ENCODE data around the gene CADM1.

The CADM1 gene

DNA sequence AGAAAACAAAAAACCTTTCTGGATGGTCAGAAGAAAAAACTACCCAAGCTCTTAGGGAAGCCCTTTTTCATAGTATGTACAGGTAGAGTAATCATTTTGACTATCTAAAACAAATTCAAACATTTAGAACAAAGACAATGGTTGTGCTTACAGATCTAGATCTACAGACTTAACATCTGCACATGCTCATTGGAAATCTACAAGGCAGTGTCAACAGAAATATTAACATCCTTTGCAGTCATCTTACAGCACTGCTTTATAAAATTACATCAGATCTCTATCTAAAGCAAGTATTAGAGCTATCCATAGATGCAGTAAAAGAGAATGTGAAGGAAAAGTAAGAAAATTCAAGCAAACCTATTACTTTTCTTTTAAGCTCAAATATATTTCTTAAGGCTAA is 110.3 kb downstream of the CADM1 start:
- Histone ChIP-seq H3K27me3 (ENCODE audit: control insufficient read depth, insufficient read depth, low read length) (no peaks in the 10 kb centered on the region), H3K36me3 (ENCODE audit: control insufficient read depth, insufficient read depth, low read length) (no peaks in the 10 kb centered on the region), H3K9ac (ENCODE audit: low read length) (no peak overlapping the region), H3K27ac (ENCODE audit: low read depth, low read length) (no peak overlapping the region), H3K4me3 (ENCODE audit: low read length) (no peak overlapping the region), H3K4me1 (ENCODE audit: control insufficient read depth, insufficient read depth, low read length) (peaks cover 6% of the 10 kb centered on the region)

DNA sequence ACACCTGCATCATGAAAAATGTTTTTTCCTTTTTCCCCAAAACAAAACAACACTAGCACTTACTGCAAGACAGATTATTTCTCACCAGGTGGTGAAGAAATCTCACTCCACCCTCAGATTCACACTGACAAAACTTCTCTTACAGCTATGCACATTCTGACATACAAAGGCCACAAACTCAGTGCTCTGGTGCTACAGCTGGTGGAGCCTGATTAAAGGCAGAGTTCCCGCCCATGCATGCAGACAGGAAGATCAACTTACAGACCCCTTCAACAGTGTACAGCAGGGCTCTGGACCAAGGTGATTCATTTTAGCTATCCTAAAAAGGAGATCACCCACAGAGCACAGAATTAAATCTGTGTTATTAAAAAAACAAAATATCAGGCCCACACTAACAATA is 112.6 kb downstream of the CADM1 start:
- Histone ChIP-seq H3K27ac (ENCODE audit: low read depth, low read length) (no peak overlapping the region), H3K9ac (ENCODE audit: low read length) (no peak overlapping the region), H3K4me3 (ENCODE audit: low read length) (no peak overlapping the region), H3K36me3 (ENCODE audit: control insufficient read depth, insufficient read depth, low read length) (no peaks in the 10 kb centered on the region), H3K4me1 (ENCODE audit: control insufficient read depth, insufficient read depth, low read length) (no peaks in the 10 kb centered on the region), H3K27me3 (ENCODE audit: control insufficient read depth, insufficient read depth, low read length) (no peaks in the 10 kb centered on the region)

DNA sequence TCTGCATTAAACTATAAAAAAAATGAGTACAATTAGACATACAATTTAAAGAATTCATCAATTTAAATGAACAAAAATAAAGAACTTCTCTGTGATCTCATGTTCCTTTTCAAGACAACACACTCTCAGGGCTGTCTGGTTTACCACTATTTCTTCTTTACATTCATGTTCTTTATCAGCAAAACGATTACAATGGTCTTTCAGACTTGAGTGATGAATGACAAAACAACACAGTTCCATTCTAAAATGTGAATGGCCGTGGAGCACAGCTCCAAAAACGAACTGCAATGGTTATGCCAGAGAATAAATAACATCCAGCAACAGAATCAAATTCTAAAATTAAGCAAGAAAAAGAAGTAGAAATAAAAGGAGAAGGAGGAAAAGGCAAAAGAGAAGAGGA is 113.1 kb downstream of the CADM1 start:
- no peaks in the 10 kb centered on the region for H3K36me3 ChIP-seq (ENCODE audit: control insufficient read depth, insufficient read depth, low read length)

DNA sequence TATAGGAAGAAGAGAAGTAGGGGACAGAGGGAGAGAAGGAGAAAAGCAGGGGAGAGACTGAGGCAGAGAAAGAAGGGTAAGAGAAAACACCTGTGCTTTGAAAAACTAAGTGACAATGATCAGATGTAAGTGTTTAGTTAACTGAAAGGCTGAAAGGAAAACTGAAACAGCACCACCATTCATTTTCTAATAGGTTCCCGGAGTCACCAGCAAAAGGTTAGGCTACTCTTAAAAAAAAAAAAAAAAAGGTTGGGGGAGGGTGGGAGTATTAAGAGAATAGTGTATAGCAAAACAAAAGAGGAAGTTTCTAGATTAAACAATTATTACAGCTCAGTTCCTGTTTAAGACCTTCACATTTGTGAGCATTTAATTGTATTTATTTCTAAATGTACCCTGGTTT is 113.8 kb downstream of the CADM1 start:
- no peak overlapping the region for H3K27ac ChIP-seq (ENCODE audit: low read depth, low read length)
- no peaks in the 10 kb centered on the region for H3K4me1 ChIP-seq (ENCODE audit: control insufficient read depth, insufficient read depth, low read length)
- no peak overlapping the region for H3K9ac ChIP-seq (ENCODE audit: low read length)
- H3K4me3 ChIP-seq (ENCODE audit: low read length): no peak overlapping the region
- no peaks in the 10 kb centered on the region for H3K36me3 ChIP-seq (ENCODE audit: control insufficient read depth, insufficient read depth, low read length)
- H3K27me3 ChIP-seq (ENCODE audit: control insufficient read depth, insufficient read depth, low read length): no peaks in the 10 kb centered on the region

More for the DNA sequence above, 113.1 kb downstream of the CADM1 start:
- no peaks in the 10 kb centered on the region for H3K4me1 ChIP-seq (ENCODE audit: control insufficient read depth, insufficient read depth, low read length)
- H3K27me3 ChIP-seq (ENCODE audit: control insufficient read depth, insufficient read depth, low read length): no peaks in the 10 kb centered on the region
- H3K4me3 ChIP-seq (ENCODE audit: low read length): no peak overlapping the region
- no peak overlapping the region for H3K27ac ChIP-seq (ENCODE audit: low read depth, low read length)
- H3K9ac ChIP-seq (ENCODE audit: low read length): no peak overlapping the region

DNA sequence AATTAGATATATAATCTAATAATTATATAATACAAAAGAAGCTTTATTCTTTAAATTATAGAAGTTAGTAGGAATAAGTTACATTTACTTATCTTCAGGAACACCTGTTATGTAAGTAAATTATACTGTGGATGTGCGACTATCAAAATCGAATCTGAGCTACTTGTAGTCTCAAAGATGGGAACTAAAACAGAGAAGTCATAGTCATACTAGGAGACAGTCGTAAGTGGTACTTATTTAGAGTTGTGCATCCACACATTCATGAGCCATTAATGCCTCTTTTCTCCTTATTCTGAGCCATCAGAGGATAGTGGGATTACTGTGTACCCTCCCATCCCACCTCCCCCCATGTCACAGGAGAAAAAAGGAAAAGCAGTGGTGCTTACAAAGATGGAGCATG is 114.4 kb downstream of the CADM1 start:
- Histone ChIP-seq H3K4me1 (ENCODE audit: control insufficient read depth, insufficient read depth, low read length) (no peaks in the 10 kb centered on the region), H3K36me3 (ENCODE audit: control insufficient read depth, insufficient read depth, low read length) (no peaks in the 10 kb centered on the region), H3K9ac (ENCODE audit: low read length) (no peak overlapping the region), H3K4me3 (ENCODE audit: low read length) (no peak overlapping the region), H3K27me3 (ENCODE audit: control insufficient read depth, insufficient read depth, low read length) (no peaks in the 10 kb centered on the region), H3K27ac (ENCODE audit: low read depth, low read length) (no peak overlapping the region)

DNA sequence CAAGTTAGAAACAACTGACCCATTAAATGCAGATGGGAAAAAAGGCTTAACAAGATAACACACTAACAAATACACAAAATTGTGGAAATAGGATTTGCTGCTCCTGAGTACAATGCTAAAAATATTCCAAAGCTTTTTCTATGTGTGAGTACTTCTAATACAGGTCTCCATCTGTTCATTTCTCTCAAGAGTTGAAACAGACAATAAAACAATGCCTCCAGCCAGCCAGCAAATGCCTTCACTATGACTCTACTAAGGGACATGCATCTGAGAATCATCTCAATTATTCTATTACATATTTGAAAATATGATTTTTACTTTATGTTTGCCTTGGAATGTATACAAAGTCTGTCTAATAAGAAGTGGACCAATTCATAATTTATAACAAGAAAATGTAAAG is 119.0 kb downstream of the CADM1 start:
- Histone ChIP-seq H3K4me1 (ENCODE audit: control insufficient read depth, insufficient read depth, low read length) (no peaks in the 10 kb centered on the region), H3K27ac (ENCODE audit: low read depth, low read length) (no peak overlapping the region), H3K36me3 (ENCODE audit: control insufficient read depth, insufficient read depth, low read length) (no peaks in the 10 kb centered on the region), H3K27me3 (ENCODE audit: control insufficient read depth, insufficient read depth, low read length) (no peaks in the 10 kb centered on the region), H3K9ac (ENCODE audit: low read length) (no peak overlapping the region), H3K4me3 (ENCODE audit: low read length) (no peak overlapping the region)

DNA sequence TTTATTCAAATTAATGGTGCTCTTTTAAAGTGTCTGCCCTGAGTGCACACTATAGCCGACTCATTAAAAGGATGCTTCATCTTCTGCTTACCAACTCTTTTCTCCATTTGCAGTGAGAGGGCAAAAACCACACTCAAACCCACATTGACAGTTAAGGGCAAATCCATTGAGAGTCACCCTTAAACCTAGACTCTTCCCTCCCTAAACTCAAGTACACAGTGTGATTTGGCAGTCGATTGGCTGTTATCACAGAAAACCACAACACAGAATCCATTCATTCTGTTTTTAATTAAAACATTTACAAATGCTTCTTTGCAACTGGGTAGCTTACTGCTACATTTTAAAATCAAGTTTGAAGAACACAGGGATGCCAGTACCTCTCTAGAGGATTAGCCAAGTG is 120.0 kb downstream of the CADM1 start:
- no peaks in the 10 kb centered on the region for H3K27me3 ChIP-seq (ENCODE audit: control insufficient read depth, insufficient read depth, low read length)
- H3K4me1 ChIP-seq (ENCODE audit: control insufficient read depth, insufficient read depth, low read length): no peaks in the 10 kb centered on the region
- H3K4me3 ChIP-seq (ENCODE audit: low read length): no peak overlapping the region
- H3K27ac ChIP-seq (ENCODE audit: low read depth, low read length): no peak overlapping the region
- no peaks in the 10 kb centered on the region for H3K36me3 ChIP-seq (ENCODE audit: control insufficient read depth, insufficient read depth, low read length)
- no peak overlapping the region for H3K9ac ChIP-seq (ENCODE audit: low read length)

DNA sequence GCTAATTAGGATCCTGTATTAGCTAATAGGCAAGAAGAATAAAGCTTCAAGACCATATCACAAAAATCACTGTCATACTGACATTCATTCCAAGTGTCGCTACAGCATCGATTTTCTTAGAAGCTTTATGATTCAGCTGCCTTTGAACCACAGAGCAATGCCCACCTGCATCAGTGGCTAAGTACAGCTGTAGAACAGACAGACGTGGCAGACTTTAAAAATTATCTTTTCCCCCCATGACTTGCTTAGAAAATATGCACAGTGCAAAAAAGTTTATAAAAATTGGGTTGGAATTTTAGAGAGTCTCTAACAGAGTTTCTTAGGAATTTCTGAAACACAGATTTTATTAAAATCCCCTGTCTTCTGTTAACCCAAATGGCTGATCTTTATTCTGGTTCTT is 120.8 kb downstream of the CADM1 start:
- Histone ChIP-seq H3K9ac (ENCODE audit: low read length) (no peak overlapping the region), H3K4me3 (ENCODE audit: low read length) (no peak overlapping the region), H3K36me3 (ENCODE audit: control insufficient read depth, insufficient read depth, low read length) (no peaks in the 10 kb centered on the region), H3K27ac (ENCODE audit: low read depth, low read length) (no peak overlapping the region), H3K27me3 (ENCODE audit: control insufficient read depth, insufficient read depth, low read length) (no peaks in the 10 kb centered on the region), H3K4me1 (ENCODE audit: control insufficient read depth, insufficient read depth, low read length) (no peaks in the 10 kb centered on the region)

DNA sequence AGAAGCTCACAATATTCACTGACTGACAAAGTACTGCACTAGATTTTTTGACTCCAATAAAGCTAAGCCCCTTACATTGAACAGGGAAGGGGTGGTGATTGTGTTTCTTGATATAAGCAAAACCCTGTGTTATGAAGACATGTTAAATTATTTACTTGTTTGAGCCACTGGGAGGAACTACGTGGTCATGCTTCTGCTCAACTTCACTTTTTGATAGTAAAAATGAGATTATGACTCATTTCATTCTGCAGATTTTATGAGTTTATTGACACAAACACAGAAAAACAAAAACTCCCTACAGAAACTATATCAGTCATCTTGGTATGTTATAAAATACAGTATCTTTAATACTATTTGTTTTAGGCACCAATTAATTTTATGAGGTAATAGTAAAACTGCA is 124.7 kb downstream of the CADM1 start:
- Histone ChIP-seq H3K4me3 (ENCODE audit: low read length) (no peak overlapping the region), H3K27me3 (ENCODE audit: control insufficient read depth, insufficient read depth, low read length) (no peaks in the 10 kb centered on the region), H3K36me3 (ENCODE audit: control insufficient read depth, insufficient read depth, low read length) (no peaks in the 10 kb centered on the region), H3K4me1 (ENCODE audit: control insufficient read depth, insufficient read depth, low read length) (no peaks in the 10 kb centered on the region), H3K27ac (ENCODE audit: low read depth, low read length) (no peak overlapping the region), H3K9ac (ENCODE audit: low read length) (no peak overlapping the region)

DNA sequence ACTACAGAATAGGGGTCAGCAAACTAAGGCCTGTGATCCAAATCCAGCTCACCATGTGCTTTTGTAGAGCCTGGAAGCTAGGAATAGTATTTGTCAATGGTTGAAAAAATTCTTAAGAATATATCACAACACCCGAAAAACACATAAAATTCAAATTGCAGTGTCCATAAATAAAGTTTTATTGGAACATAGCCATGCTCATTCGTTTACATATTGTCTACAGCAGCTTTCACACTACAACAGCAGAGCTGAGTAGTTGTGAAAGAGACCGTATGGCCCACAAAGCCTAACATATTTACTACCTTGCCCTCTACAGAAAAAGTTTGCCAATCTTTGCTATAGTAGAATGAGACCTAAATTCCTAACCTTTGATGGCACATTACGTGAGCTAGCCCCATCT is 125.7 kb downstream of the CADM1 start:
- no peak overlapping the region for H3K27ac ChIP-seq (ENCODE audit: low read depth, low read length)
- H3K4me3 ChIP-seq (ENCODE audit: low read length): no peak overlapping the region
- no peaks in the 10 kb centered on the region for H3K4me1 ChIP-seq (ENCODE audit: control insufficient read depth, insufficient read depth, low read length)
- H3K9ac ChIP-seq (ENCODE audit: low read length): no peak overlapping the region
- no peaks in the 10 kb centered on the region for H3K36me3 ChIP-seq (ENCODE audit: control insufficient read depth, insufficient read depth, low read length)
- no peaks in the 10 kb centered on the region for H3K27me3 ChIP-seq (ENCODE audit: control insufficient read depth, insufficient read depth, low read length)

DNA sequence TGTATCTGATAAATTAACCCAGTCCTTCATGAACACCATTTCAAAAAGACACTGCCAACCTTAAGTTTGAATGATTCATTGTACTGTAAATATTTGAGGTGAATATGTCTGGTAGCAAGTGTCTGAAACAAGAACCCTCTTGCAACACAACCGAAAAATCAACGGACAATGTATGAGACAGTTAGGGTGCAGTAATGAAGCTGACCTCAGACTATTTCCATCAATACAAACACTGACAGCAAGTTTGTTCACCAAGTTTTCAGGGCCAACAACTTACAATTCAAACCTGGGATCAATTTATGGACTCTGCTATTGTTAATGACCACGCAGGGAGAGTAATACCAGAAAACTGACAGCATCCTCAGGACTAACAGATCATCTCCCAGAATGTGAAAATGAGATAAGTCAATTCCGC is 126.3 kb downstream of the CADM1 start:
- H3K36me3 ChIP-seq (ENCODE audit: control insufficient read depth, insufficient read depth, low read length): no peaks in the 10 kb centered on the region
- H3K4me1 ChIP-seq (ENCODE audit: control insufficient read depth, insufficient read depth, low read length): no peaks in the 10 kb centered on the region
- no peak overlapping the region for H3K9ac ChIP-seq (ENCODE audit: low read length)
- no peak overlapping the region for H3K27ac ChIP-seq (ENCODE audit: low read depth, low read length)
- no peak overlapping the region for H3K4me3 ChIP-seq (ENCODE audit: low read length)
- H3K27me3 ChIP-seq (ENCODE audit: control insufficient read depth, insufficient read depth, low read length): no peaks in the 10 kb centered on the region

DNA sequence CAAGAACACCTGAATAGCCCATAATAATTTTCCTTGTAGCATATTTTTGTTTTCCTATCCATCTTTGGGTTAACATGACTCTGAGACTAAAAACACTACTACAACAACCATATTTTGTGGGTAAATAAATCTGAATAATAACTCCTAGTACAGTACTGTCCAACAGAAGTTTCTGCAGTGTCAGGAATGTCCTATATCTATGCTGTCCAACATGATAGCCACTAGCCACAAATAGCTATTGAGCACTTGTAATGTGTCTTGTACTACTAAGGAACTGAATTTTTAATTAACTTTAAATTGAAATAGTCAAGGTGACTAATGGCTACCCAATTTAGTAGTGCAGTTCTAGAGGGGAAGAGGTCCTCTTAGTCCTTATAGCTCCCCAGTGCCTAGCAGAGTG is 135.6 kb downstream of the CADM1 start:
- Histone ChIP-seq H3K36me3 (ENCODE audit: control insufficient read depth, insufficient read depth, low read length) (no peaks in the 10 kb centered on the region), H3K27ac (ENCODE audit: low read depth, low read length) (no peak overlapping the region)

DNA sequence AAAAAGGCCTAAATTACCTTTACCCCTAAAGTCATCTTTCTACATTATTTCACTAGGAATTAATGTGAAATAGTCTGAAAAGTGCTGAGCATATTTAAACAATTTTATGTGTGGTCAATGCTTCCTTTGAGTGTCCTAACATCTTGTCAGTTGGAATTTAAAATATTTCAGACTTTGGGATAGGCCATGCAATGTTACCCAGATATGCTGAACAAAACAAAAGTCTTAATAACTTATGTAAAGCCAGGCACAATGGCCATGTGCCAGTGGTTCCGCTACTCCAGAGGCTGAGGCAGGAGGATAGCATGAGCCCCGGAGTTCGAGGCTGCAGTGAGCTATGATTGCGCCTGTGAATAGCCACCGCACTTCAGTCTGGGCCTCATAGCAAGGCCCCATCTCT is 137.4 kb downstream of the CADM1 start:
- no peak overlapping the region for H3K4me3 ChIP-seq (ENCODE audit: low read length)
- H3K27me3 ChIP-seq (ENCODE audit: control insufficient read depth, insufficient read depth, low read length): no peaks in the 10 kb centered on the region
- H3K4me1 ChIP-seq (ENCODE audit: control insufficient read depth, insufficient read depth, low read length): no peaks in the 10 kb centered on the region
- H3K36me3 ChIP-seq (ENCODE audit: control insufficient read depth, insufficient read depth, low read length): no peaks in the 10 kb centered on the region
- H3K27ac ChIP-seq (ENCODE audit: low read depth, low read length): no peak overlapping the region
- H3K9ac ChIP-seq (ENCODE audit: low read length): no peak overlapping the region

More for the DNA sequence above, 135.6 kb downstream of the CADM1 start:
- Histone ChIP-seq H3K27me3 (ENCODE audit: control insufficient read depth, insufficient read depth, low read length) (no peaks in the 10 kb centered on the region), H3K4me3 (ENCODE audit: low read length) (no peak overlapping the region), H3K4me1 (ENCODE audit: control insufficient read depth, insufficient read depth, low read length) (no peaks in the 10 kb centered on the region), H3K9ac (ENCODE audit: low read length) (no peak overlapping the region)

DNA sequence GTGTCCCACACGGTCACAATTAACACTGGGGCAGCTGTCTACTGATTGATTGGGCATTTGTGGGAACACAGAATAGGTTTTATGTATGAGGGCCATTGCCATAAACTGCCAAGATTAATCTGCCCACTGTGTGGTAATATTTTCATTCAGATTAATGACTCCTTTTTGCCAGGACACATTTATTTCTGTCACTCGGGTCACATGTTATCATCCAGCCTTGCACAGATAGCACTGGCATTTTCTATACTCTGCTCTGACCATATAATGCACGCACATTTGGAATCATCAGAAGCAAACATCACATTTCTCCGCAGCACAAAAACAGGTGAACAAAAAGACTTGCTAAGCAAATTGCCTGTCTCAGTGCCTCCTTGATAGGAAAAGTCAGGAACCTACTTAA is 138.3 kb downstream of the CADM1 start:
- Histone ChIP-seq H3K36me3 (ENCODE audit: control insufficient read depth, insufficient read depth, low read length) (no peaks in the 10 kb centered on the region), H3K9ac (ENCODE audit: low read length) (no peak overlapping the region), H3K27me3 (ENCODE audit: control insufficient read depth, insufficient read depth, low read length) (no peaks in the 10 kb centered on the region), H3K4me3 (ENCODE audit: low read length) (no peak overlapping the region), H3K27ac (ENCODE audit: low read depth, low read length) (no peak overlapping the region), H3K4me1 (ENCODE audit: control insufficient read depth, insufficient read depth, low read length) (no peaks in the 10 kb centered on the region)

All from rectal smooth muscle tissue (tissue), 1 donor.